Measurements from ENCODE around the gene MAP4K4. TPM values are rescaled to one million over a fixed set of nuclear protein-coding genes. Genes with fewer than 3 reads are reported as not detected.

The MAP4K4 gene
- total and polyA plus RNA-seq, 2 donors from 2014 or later = 8.4 to 62.8 TPM

- peaks cover 0 to 11% (median 6%) of the 10 kb centered on the region in 3 donors for H3K36me3 ChIP-seq (ENCODE audit: control insufficient read depth in 2 of 3, insufficient read depth in 3 of 3, low read length in 3 of 3)
- H3K9ac ChIP-seq (ENCODE audit: low read length in 3 of 3) = no peak overlapping the region
- no peaks in the 10 kb centered on the region for H3K9me3 ChIP-seq (ENCODE audit: control insufficient read depth in 2 of 3, insufficient read depth in 1 of 3, low read length in 3 of 3)
- no peak for FAIRE-seq
- H3K4me3 ChIP-seq (ENCODE audit: low read length in 3 of 3) = no peak overlapping the region
- no peaks in the 10 kb centered on the region for H3K4me1 ChIP-seq (ENCODE audit: control insufficient read depth in 2 of 3, insufficient read depth in 2 of 3, low read depth in 1 of 3, low read length in 3 of 3)
- H3K27ac ChIP-seq (ENCODE audit: low read depth in 2 of 2, low read length in 2 of 2) = no peak overlapping the region
- H3K27me3 ChIP-seq (ENCODE audit: control insufficient read depth, insufficient read depth, low read length) = no peaks in the 10 kb centered on the region
- TF ChIP-seq CTCF (IDR thresholded peaks at IDR 0.05; ENCODE audit: borderline replicate concordance, extremely low read depth, insufficient read depth) = no peak
- no peak for DNase-seq
- intact Hi-C loops (cut with DNase I) = no loop called here
Measured at GRCh38 chr2:101893681-101894381, 196.3 kb downstream of the MAP4K4 start.

- Histone ChIP-seq H3K27ac (ENCODE audit: low read depth in 2 of 2, low read length in 2 of 2) (no peak overlapping the region), H3K9ac (ENCODE audit: low read length in 3 of 3) (no peak overlapping the region), H3K27me3 (ENCODE audit: control insufficient read depth, insufficient read depth, low read length) (no peaks in the 10 kb centered on the region), H3K36me3 (ENCODE audit: control insufficient read depth in 2 of 3, insufficient read depth in 3 of 3, low read length in 3 of 3) (peaks cover 0 to 5% (median 2%) of the 10 kb centered on the region in 3 donors), H3K9me3 (ENCODE audit: control insufficient read depth in 2 of 3, insufficient read depth in 1 of 3, low read length in 3 of 3) (no peaks in the 10 kb centered on the region), H3K4me3 (ENCODE audit: low read length in 3 of 3) (no peak overlapping the region), H3K4me1 (ENCODE audit: control insufficient read depth in 2 of 3, insufficient read depth in 2 of 3, low read depth in 1 of 3, low read length in 3 of 3) (no peaks in the 10 kb centered on the region)
- TF ChIP-seq CTCF (IDR thresholded peaks at IDR 0.05; ENCODE audit: borderline replicate concordance, extremely low read depth, insufficient read depth) = no peak
- DNase-seq = no peak
- intact Hi-C loops (cut with DNase I) = no loop called here
- FAIRE-seq = no peak
Measured at GRCh38 chr2:101895039-101895438, 197.5 kb downstream of the MAP4K4 start.

- no peak for TF ChIP-seq CTCF (IDR thresholded peaks at IDR 0.05; ENCODE audit: borderline replicate concordance, extremely low read depth, insufficient read depth)
Measured at GRCh38 chr2:101895819-101896322, 198.4 kb downstream of the MAP4K4 start.

More at GRCh38 chr2:101895819-101896322, 198.4 kb downstream of the MAP4K4 start:
- intact Hi-C loops (cut with DNase I) = no loop called here
- no peaks in the 10 kb centered on the region for H3K4me1 ChIP-seq (ENCODE audit: control insufficient read depth in 2 of 3, insufficient read depth in 2 of 3, low read depth in 1 of 3, low read length in 3 of 3)
- DNase-seq (no peak), FAIRE-seq (no peak)
- H3K27me3 ChIP-seq (ENCODE audit: control insufficient read depth, insufficient read depth, low read length) = no peaks in the 10 kb centered on the region
- peaks cover 0 to 5% (median 2%) of the 10 kb centered on the region in 3 donors for H3K36me3 ChIP-seq (ENCODE audit: control insufficient read depth in 2 of 3, insufficient read depth in 3 of 3, low read length in 3 of 3)
- H3K9ac ChIP-seq (ENCODE audit: low read length in 3 of 3) = no peak overlapping the region
- H3K27ac ChIP-seq (ENCODE audit: low read depth in 2 of 2, low read length in 2 of 2) = no peak overlapping the region
- H3K9me3 ChIP-seq (ENCODE audit: control insufficient read depth in 2 of 3, insufficient read depth in 1 of 3, low read length in 3 of 3) = no peaks in the 10 kb centered on the region
- H3K4me3 ChIP-seq (ENCODE audit: low read length in 3 of 3) = no peak overlapping the region

All from kidney (tissue), 14 donors.